Measurements from ENCODE around the gene ADAMTS14.

The ADAMTS14 gene

GRCh38 chr10:70786799-70787415, 114.6 kb downstream of the ADAMTS14 start:
- Histone ChIP-seq H3K9me3 (ENCODE audit: control insufficient read depth, low read length) (no peaks in the 10 kb centered on the region), H3K4me3 (ENCODE audit: low read length) (no peak overlapping the region), H3K36me3 (ENCODE audit: control insufficient read depth, insufficient read depth, low read length) (no peaks in the 10 kb centered on the region), H3K27me3 (ENCODE audit: control insufficient read depth, insufficient read depth, low read length) (no peaks in the 10 kb centered on the region), H3K4me1 (ENCODE audit: control insufficient read depth, insufficient read depth, low read length) (no peaks in the 10 kb centered on the region), H3K9ac (ENCODE audit: low read length) (no peak overlapping the region)

GRCh38 chr10:70791386-70792039, 119.2 kb downstream of the ADAMTS14 start:
- Histone ChIP-seq H3K9ac (ENCODE audit: low read length) (no peak overlapping the region), H3K4me3 (ENCODE audit: low read length) (no peak overlapping the region), H3K36me3 (ENCODE audit: control insufficient read depth, insufficient read depth, low read length) (no peaks in the 10 kb centered on the region), H3K4me1 (ENCODE audit: control insufficient read depth, insufficient read depth, low read length) (no peaks in the 10 kb centered on the region), H3K27me3 (ENCODE audit: control insufficient read depth, insufficient read depth, low read length) (no peaks in the 10 kb centered on the region), H3K9me3 (ENCODE audit: control insufficient read depth, low read length) (no peaks in the 10 kb centered on the region)

- Histone ChIP-seq H3K4me1 (ENCODE audit: control insufficient read depth, insufficient read depth, low read length) (no peaks in the 10 kb centered on the region), H3K4me3 (ENCODE audit: low read length) (no peak overlapping the region), H3K9me3 (ENCODE audit: control insufficient read depth, low read length) (no peaks in the 10 kb centered on the region), H3K9ac (ENCODE audit: low read length) (no peak overlapping the region), H3K36me3 (ENCODE audit: control insufficient read depth, insufficient read depth, low read length) (no peaks in the 10 kb centered on the region), H3K27me3 (ENCODE audit: control insufficient read depth, insufficient read depth, low read length) (no peaks in the 10 kb centered on the region)
Observed at GRCh38 chr10:70795613-70796012, 123.3 kb downstream of the ADAMTS14 start.

GRCh38 chr10:70797840-70798239, 125.5 kb downstream of the ADAMTS14 start:
- Histone ChIP-seq H3K9me3 (ENCODE audit: control insufficient read depth, low read length) (no peaks in the 10 kb centered on the region), H3K4me1 (ENCODE audit: control insufficient read depth, insufficient read depth, low read length) (no peaks in the 10 kb centered on the region), H3K4me3 (ENCODE audit: low read length) (no peak overlapping the region), H3K9ac (ENCODE audit: low read length) (no peak overlapping the region), H3K36me3 (ENCODE audit: control insufficient read depth, insufficient read depth, low read length) (no peaks in the 10 kb centered on the region), H3K27me3 (ENCODE audit: control insufficient read depth, insufficient read depth, low read length) (no peaks in the 10 kb centered on the region)

GRCh38 chr10:70799124-70799523, 126.8 kb downstream of the ADAMTS14 start:
- Histone ChIP-seq H3K27me3 (ENCODE audit: control insufficient read depth, insufficient read depth, low read length) (no peaks in the 10 kb centered on the region), H3K4me1 (ENCODE audit: control insufficient read depth, insufficient read depth, low read length) (peaks cover 8% of the 10 kb centered on the region), H3K4me3 (ENCODE audit: low read length) (no peak overlapping the region), H3K36me3 (ENCODE audit: control insufficient read depth, insufficient read depth, low read length) (no peaks in the 10 kb centered on the region), H3K9me3 (ENCODE audit: control insufficient read depth, low read length) (no peaks in the 10 kb centered on the region), H3K9ac (ENCODE audit: low read length) (no peak overlapping the region)

GRCh38 chr10:70801854-70802253, 129.5 kb downstream of the ADAMTS14 start:
- no peaks in the 10 kb centered on the region for H3K9me3 ChIP-seq (ENCODE audit: control insufficient read depth, low read length)
- peaks cover 8% of the 10 kb centered on the region for H3K4me1 ChIP-seq (ENCODE audit: control insufficient read depth, insufficient read depth, low read length)
- no peaks in the 10 kb centered on the region for H3K27me3 ChIP-seq (ENCODE audit: control insufficient read depth, insufficient read depth, low read length)
- H3K4me3 ChIP-seq (ENCODE audit: low read length): no peak overlapping the region
- no peak overlapping the region for H3K9ac ChIP-seq (ENCODE audit: low read length)
- H3K36me3 ChIP-seq (ENCODE audit: control insufficient read depth, insufficient read depth, low read length): no peaks in the 10 kb centered on the region

GRCh38 chr10:70803775-70804420, 131.6 kb downstream of the ADAMTS14 start:
- H3K4me1 ChIP-seq (ENCODE audit: control insufficient read depth, insufficient read depth, low read length): peaks cover 8% of the 10 kb centered on the region
- H3K9me3 ChIP-seq (ENCODE audit: control insufficient read depth, low read length): no peaks in the 10 kb centered on the region
- H3K36me3 ChIP-seq (ENCODE audit: control insufficient read depth, insufficient read depth, low read length): no peaks in the 10 kb centered on the region
- no peak overlapping the region for H3K9ac ChIP-seq (ENCODE audit: low read length)
- no peaks in the 10 kb centered on the region for H3K27me3 ChIP-seq (ENCODE audit: control insufficient read depth, insufficient read depth, low read length)
- H3K4me3 ChIP-seq (ENCODE audit: low read length): no peak overlapping the region

GRCh38 chr10:70804421-70804808, 132.1 kb downstream of the ADAMTS14 start:
- no peak overlapping the region for H3K9ac ChIP-seq (ENCODE audit: low read length)
- H3K27me3 ChIP-seq (ENCODE audit: control insufficient read depth, insufficient read depth, low read length): no peaks in the 10 kb centered on the region
- no peaks in the 10 kb centered on the region for H3K9me3 ChIP-seq (ENCODE audit: control insufficient read depth, low read length)
- H3K36me3 ChIP-seq (ENCODE audit: control insufficient read depth, insufficient read depth, low read length): no peaks in the 10 kb centered on the region
- no peak overlapping the region for H3K4me3 ChIP-seq (ENCODE audit: low read length)
- peaks cover 8% of the 10 kb centered on the region for H3K4me1 ChIP-seq (ENCODE audit: control insufficient read depth, insufficient read depth, low read length)

- Histone ChIP-seq H3K4me1 (ENCODE audit: control insufficient read depth, insufficient read depth, low read length) (peaks cover 8% of the 10 kb centered on the region), H3K36me3 (ENCODE audit: control insufficient read depth, insufficient read depth, low read length) (no peaks in the 10 kb centered on the region), H3K4me3 (ENCODE audit: low read length) (no peak overlapping the region), H3K9me3 (ENCODE audit: control insufficient read depth, low read length) (no peaks in the 10 kb centered on the region), H3K27me3 (ENCODE audit: control insufficient read depth, insufficient read depth, low read length) (no peaks in the 10 kb centered on the region), H3K9ac (ENCODE audit: low read length) (no peak overlapping the region)
Observed at GRCh38 chr10:70805619-70806215, 133.4 kb downstream of the ADAMTS14 start.

GRCh38 chr10:70806841-70807240, 134.5 kb downstream of the ADAMTS14 start:
- Histone ChIP-seq H3K4me1 (ENCODE audit: control insufficient read depth, insufficient read depth, low read length) (peaks cover 8% of the 10 kb centered on the region), H3K4me3 (ENCODE audit: low read length) (no peak overlapping the region), H3K9ac (ENCODE audit: low read length) (no peak overlapping the region), H3K9me3 (ENCODE audit: control insufficient read depth, low read length) (no peaks in the 10 kb centered on the region), H3K27me3 (ENCODE audit: control insufficient read depth, insufficient read depth, low read length) (no peaks in the 10 kb centered on the region), H3K36me3 (ENCODE audit: control insufficient read depth, insufficient read depth, low read length) (no peaks in the 10 kb centered on the region)

GRCh38 chr10:70807556-70807955, 135.2 kb downstream of the ADAMTS14 start:
- no peak overlapping the region for H3K9ac ChIP-seq (ENCODE audit: low read length)
- H3K36me3 ChIP-seq (ENCODE audit: control insufficient read depth, insufficient read depth, low read length): no peaks in the 10 kb centered on the region
- no peaks in the 10 kb centered on the region for H3K27me3 ChIP-seq (ENCODE audit: control insufficient read depth, insufficient read depth, low read length)
- H3K4me1 ChIP-seq (ENCODE audit: control insufficient read depth, insufficient read depth, low read length): peaks cover 8% of the 10 kb centered on the region
- no peaks in the 10 kb centered on the region for H3K9me3 ChIP-seq (ENCODE audit: control insufficient read depth, low read length)
- no peak overlapping the region for H3K4me3 ChIP-seq (ENCODE audit: low read length)

GRCh38 chr10:70809011-70809611, 136.8 kb downstream of the ADAMTS14 start:
- Histone ChIP-seq H3K9ac (ENCODE audit: low read length) (no peak overlapping the region), H3K36me3 (ENCODE audit: control insufficient read depth, insufficient read depth, low read length) (no peaks in the 10 kb centered on the region), H3K27me3 (ENCODE audit: control insufficient read depth, insufficient read depth, low read length) (no peaks in the 10 kb centered on the region), H3K4me1 (ENCODE audit: control insufficient read depth, insufficient read depth, low read length) (no peaks in the 10 kb centered on the region), H3K9me3 (ENCODE audit: control insufficient read depth, low read length) (no peaks in the 10 kb centered on the region), H3K4me3 (ENCODE audit: low read length) (no peak overlapping the region)
